ENCODE data around the gene APOD. TPM values are rescaled to one million over a fixed set of nuclear protein-coding genes. Genes with fewer than 3 reads are reported as not detected.
"Not testable (repeated sequence)": the region's sequence is repeated elsewhere in the genome, so short reads cannot be mapped to it uniquely, and the experiment has no call there.

The APOD gene
- total RNA-seq, 4 donors from 2014 or later, result 22.3 to 68.2 (median 35.6) TPM

- no peak overlapping the region for H3K27ac ChIP-seq
- no peaks in the 10 kb centered on the region for H3K36me3 ChIP-seq
- H3K4me3 ChIP-seq, result no peak overlapping the region
- no peaks in the 10 kb centered on the region for H3K4me1 ChIP-seq
- H3K27me3 ChIP-seq, result no peaks in the 10 kb centered on the region
- H3K9me3 ChIP-seq, result no peaks in the 10 kb centered on the region
- peak in 1 of 3 donors; percentile 28 for DNase-seq
- TF ChIP-seq CTCF (IDR thresholded peaks at IDR 0.05), result no peak
- TF ChIP-seq POLR2A (IDR thresholded peaks at IDR 0.05), result no peak
These were observed 29.8 kb upstream of the APOD start for GRCh38 chr3:195613468-195614069.

GRCh38 chr3:195612075-195612800 is 28.5 kb upstream of the APOD start:
- no peaks in the 10 kb centered on the region for H3K36me3 ChIP-seq
- H3K27me3 ChIP-seq, result no peaks in the 10 kb centered on the region
- H3K4me3 ChIP-seq, result no peak overlapping the region
- TF ChIP-seq CTCF (IDR thresholded peaks at IDR 0.05), result no peak
- H3K4me1 ChIP-seq, result no peaks in the 10 kb centered on the region
- peak in 1 of 3 donors; percentile 34 for DNase-seq
- H3K9me3 ChIP-seq, result no peaks in the 10 kb centered on the region
- no peak overlapping the region for H3K27ac ChIP-seq

- Histone ChIP-seq H3K9me3 (no peaks in the 10 kb centered on the region), H3K4me1 (no peaks in the 10 kb centered on the region), H3K27ac (no peak overlapping the region), H3K4me3 (no peak overlapping the region), H3K36me3 (no peaks in the 10 kb centered on the region), H3K27me3 (no peaks in the 10 kb centered on the region)
- peak in 1 of 3 donors; percentile 38 for DNase-seq
- TF ChIP-seq POLR2A (IDR thresholded peaks at IDR 0.05) (no peak), CTCF (IDR thresholded peaks at IDR 0.05) (no peak)
These were observed 25.5 kb upstream of the APOD start for GRCh38 chr3:195609229-195609628.

GRCh38 chr3:195601785-195602184 is 18.0 kb upstream of the APOD start:
- H3K9me3 ChIP-seq, H3K36me3 ChIP-seq, H3K4me1 ChIP-seq, DNase-seq, H3K27me3 ChIP-seq, H3K27ac ChIP-seq, H3K4me3 ChIP-seq: not testable (repeated sequence)

GRCh38 chr3:195601382-195601781 is 17.6 kb upstream of the APOD start:
- Histone ChIP-seq H3K4me1 (no peaks in the 10 kb centered on the region), H3K36me3 (no peaks in the 10 kb centered on the region), H3K9me3 (no peaks in the 10 kb centered on the region), H3K4me3 (no peak overlapping the region), H3K27ac (no peak overlapping the region), H3K27me3 (no peaks in the 10 kb centered on the region)
- no peak for DNase-seq
- TF ChIP-seq POLR2A (IDR thresholded peaks at IDR 0.05), result no peak
- TF ChIP-seq CTCF (IDR thresholded peaks at IDR 0.05), result no peak

- H3K9me3 ChIP-seq, result not testable (repeated sequence)
These were observed 16.2 kb upstream of the APOD start for GRCh38 chr3:195599926-195600325.

GRCh38 chr3:195599516-195599915 is 15.8 kb upstream of the APOD start:
- H3K27ac ChIP-seq, H3K4me1 ChIP-seq, H3K4me3 ChIP-seq, H3K36me3 ChIP-seq, H3K27me3 ChIP-seq, DNase-seq, H3K9me3 ChIP-seq: not testable (repeated sequence)

More at GRCh38 chr3:195599926-195600325, 16.2 kb upstream of the APOD start:
- H3K36me3 ChIP-seq, H3K27me3 ChIP-seq, H3K4me1 ChIP-seq, H3K4me3 ChIP-seq, DNase-seq, H3K27ac ChIP-seq: not testable (repeated sequence)
